GM21825 (cell line): ENCODE measurements around the gene PSMD9.
"Not testable (repeated sequence)": the region's sequence is repeated elsewhere in the genome, so short reads cannot be mapped to it uniquely, and the experiment has no call there.

Experiments
- ATAC-seq: cut with Tn5 transposase; IDR thresholded peaks from one replicate; pipeline ENCODE4 v1.9.1; 2021; ENCODE audit warnings: mild to moderate bottlenecking, moderate library complexity; ENCODE audit not compliant: unreplicated experiment

PSMD9 gene

GRCh38 chr12:121917950-121918678 is 29.5 kb downstream of the PSMD9 start, which contains the start of gene CFAP251:
Gene CFAP251 (plus strand): TSS chr12:121918592. CDS start chr12:121921306, 2,714 bp downstream.
- ATAC-seq, result peak; percentile 91

- ATAC-seq, result no peak
Measured at GRCh38 chr12:121918679-121919038, 30.1 kb downstream of the PSMD9 start.

GRCh38 chr12:121921066-121921465 is 32.5 kb downstream of the PSMD9 start:
- ATAC-seq, result no peak

- ATAC-seq, result no peak
Measured at GRCh38 chr12:121925358-121925695, 36.7 kb downstream of the PSMD9 start.

- ATAC-seq, result no peak
Measured at GRCh38 chr12:121926874-121927706, 38.5 kb downstream of the PSMD9 start.

- ATAC-seq, result no peak
Measured at GRCh38 chr12:121927813-121928212, 39.2 kb downstream of the PSMD9 start.

- ATAC-seq, result not testable (repeated sequence)
Measured at GRCh38 chr12:121929545-121929944, 41.0 kb downstream of the PSMD9 start.

- ATAC-seq, result no peak
Measured at GRCh38 chr12:121930862-121931261, 42.3 kb downstream of the PSMD9 start.

- no peak for ATAC-seq
Measured at GRCh38 chr12:121932176-121932536, 43.6 kb downstream of the PSMD9 start.

- ATAC-seq, result no peak
Measured at GRCh38 chr12:121932914-121933521, 44.4 kb downstream of the PSMD9 start.

GRCh38 chr12:121933522-121934308 is 45.1 kb downstream of the PSMD9 start:
- no peak for ATAC-seq

GRCh38 chr12:121934309-121934664 is 45.7 kb downstream of the PSMD9 start:
- ATAC-seq, result no peak

GRCh38 chr12:121937654-121938053 is 49.1 kb downstream of the PSMD9 start:
- no peak for ATAC-seq

- ATAC-seq, result no peak
Measured at GRCh38 chr12:121939186-121939585, 50.6 kb downstream of the PSMD9 start.

GRCh38 chr12:121939992-121940766 is 51.6 kb downstream of the PSMD9 start:
- ATAC-seq, result no peak

- ATAC-seq, result no peak
Measured at GRCh38 chr12:121942145-121942718, 53.6 kb downstream of the PSMD9 start.

GRCh38 chr12:121943926-121944325 is 55.3 kb downstream of the PSMD9 start:
- no peak for ATAC-seq

GRCh38 chr12:121946313-121947025 is 57.9 kb downstream of the PSMD9 start:
- ATAC-seq, result no peak

GRCh38 chr12:121947981-121948380 is 59.4 kb downstream of the PSMD9 start:
- no peak for ATAC-seq
